K562 (cell line): ENCODE data around the gene LDLRAD3. TPM values are rescaled to one million over a fixed set of nuclear protein-coding genes. Genes with fewer than 3 reads are reported as not detected.

Experiments
- ATAC-seq: fragments of 200-7000 bp; cut with Tn5 transposase; 3 replicates; pipeline ENCODE4 v1.9.1; 2020; ENCODE audit warnings: moderate library complexity
- BruUV-seq: library from RNA; stranded (reverse); fragments of 400-500 nt; replicated peaks from 2 replicates; lab custom pipeline; 2021; lab: Mats Ljungman, UMichigan
- CTCF ChIA-PET: fragments of 300-600 bp; formaldehyde crosslinking; extraction: SDS; loops from one replicate; lab custom pipeline; 2021; ENCODE audit warnings: low intra/inter-chr PET ratio; lab: Yijun Ruan, JAX
- POLR2A ChIA-PET: fragments of 300-600, 350-650 bp; sonication (Branson Sonifier 250); formaldehyde crosslinking; extraction: SDS; loops from one replicate; lab custom pipeline; 2021; ENCODE audit warnings: antibody characterized with exemption, inconsistent platforms; lab: Yijun Ruan, JAX
- DNase-seq, 4 experiments: peaks; one replicate each; pipeline versions ENCODE4 v3.0.0 to v3.0.0-alpha.2; 2011 to 2018; ENCODE audit warnings: low spot score in 3 of 4, mixed read lengths in 3 of 4; ENCODE audit errors: extremely low read depth in 1 of 4
- FAIRE-seq: peaks from 2 replicates; lab custom pipeline; 2011; peaks lifted over from hg19 to GRCh38; lab: Jason Lieb, UNC
- H2AFZ ChIP-seq: 2 replicates; pipeline ENCODE4 v1.6.0; 2011; ENCODE audit warnings: low read depth, low read length, control low read depth, inconsistent platforms
- H3K27ac ChIP-seq: fragments of 200-600 bp; 3 replicates; pipeline ENCODE4 v1.8.0; 2011; ENCODE audit warnings: low read depth, mild to moderate bottlenecking, control low read depth, inconsistent platforms, low read length, moderate library complexity, mixed read lengths; ENCODE audit errors: extremely low read depth
- H3K27me3 ChIP-seq, 2 experiments: fragments of 300-600 bp in 1 of 2; 2 replicates in 1 of 2; 3 replicates in 1 of 2; pipeline versions ENCODE4 v1.6.0 to v1.8.0; 2011; ENCODE audit warnings: inconsistent platforms in 2 of 2, low read length in 2 of 2, mild to moderate bottlenecking in 1 of 2, mixed read lengths in 1 of 2, moderate library complexity in 1 of 2; ENCODE audit not compliant: control insufficient read depth in 2 of 2, insufficient read depth in 2 of 2
- H3K36me3 ChIP-seq: fragments of 300-600 bp; 3 replicates; pipeline ENCODE4 v1.8.0; 2011; ENCODE audit warnings: mild to moderate bottlenecking, low read length, inconsistent platforms; ENCODE audit not compliant: control insufficient read depth, insufficient read depth
- H3K4me1 ChIP-seq, 2 experiments: fragments of 200-600 bp in 1 of 2; replicated peaks in 1 of 2; 2 replicates in 1 of 2; 3 replicates in 1 of 2; pipeline versions ENCODE4 v1.5.1 to v1.8.0; 2011; ENCODE audit warnings: inconsistent platforms in 2 of 2, low read length in 2 of 2, mild to moderate bottlenecking in 1 of 2, mixed read lengths in 1 of 2, moderate library complexity in 1 of 2; ENCODE audit not compliant: control insufficient read depth in 2 of 2, insufficient read depth in 2 of 2
- H3K4me2 ChIP-seq: 2 replicates; pipeline ENCODE4 v1.6.1; 2011; ENCODE audit warnings: low read length, control low read depth, inconsistent platforms, mixed read lengths; ENCODE audit not compliant: insufficient read depth
- H3K4me3 ChIP-seq: fragments of 200-600 bp; sonication (generic), shearing (Covaris generic); 2 replicates; pipeline ENCODE4 v1.5.1; 2016; ENCODE audit warnings: control low read depth, inconsistent platforms
- H3K79me2 ChIP-seq: fragments of 200-600 bp; 3 replicates; pipeline ENCODE4 v1.8.0; 2011; ENCODE audit warnings: low read length, inconsistent platforms; ENCODE audit not compliant: control insufficient read depth, insufficient read depth
- H3K9ac ChIP-seq, 2 experiments: 2 replicates each; pipeline versions ENCODE4 v1.6.0 to v1.6.1; 2011; ENCODE audit warnings: low read depth in 2 of 2, low read length in 2 of 2, control low read depth in 1 of 2, inconsistent platforms in 1 of 2, mild to moderate bottlenecking in 1 of 2, mixed read lengths in 1 of 2; ENCODE audit not compliant: insufficient read depth in 1 of 2
- H3K9me1 ChIP-seq: one replicate; pipeline ENCODE4 v1.6.0; 2011; ENCODE audit warnings: inconsistent platforms, mild to moderate bottlenecking, low read length, moderate library complexity; ENCODE audit not compliant: control insufficient read depth, insufficient read depth
- H3K9me3 ChIP-seq: replicated peaks from 2 replicates; pipeline ENCODE4 v1.5.1; 2011; ENCODE audit warnings: low read depth, low read length, inconsistent platforms; ENCODE audit not compliant: control insufficient read depth, insufficient read depth
- H4K20me1 ChIP-seq: replicated peaks from 2 replicates; pipeline ENCODE4 v1.6.1; 2011; ENCODE audit warnings: low read length, inconsistent platforms, mixed read lengths; ENCODE audit not compliant: control insufficient read depth, insufficient read depth
- BACH1 ChIP-seq: fragments of 200-800 bp; sonication (Bioruptor generic); IDR thresholded peaks from 2 replicates; pipeline ENCODE4 v1.6.1; 2016; ENCODE audit warnings: missing genetic modification characterization, missing compliant biosample characterization
- C11orf30 ChIP-seq: fragments of 450-650 bp; IDR thresholded peaks from 2 replicates; pipeline ENCODE4 v1.6.1; 2016; ENCODE audit warnings: low read depth, mild to moderate bottlenecking
- ETV6 ChIP-seq, 3 experiments: fragments of 150-350 bp in 1 of 3; sonication (generic) in 1 of 3; formaldehyde crosslinking in 1 of 3; IDR thresholded peaks; 2 replicates each; pipeline versions ENCODE4 v1.6.1 to v1.8.0; 2014 to 2022; ENCODE audit warnings: borderline replicate concordance in 2 of 3, low read depth in 2 of 3, antibody characterized with exemption in 1 of 3, low read length in 1 of 3, mild to moderate bottlenecking in 1 of 3, missing genetic modification reagents in 1 of 3
- MAFG ChIP-seq: fragments of 450-650 bp; conservative IDR thresholded peaks from 2 replicates; pipeline ENCODE4 v1.6.1; 2016; ENCODE audit warnings: missing genetic modification characterization, missing compliant biosample characterization
- MAFK ChIP-seq: IDR thresholded peaks from 2 replicates; pipeline ENCODE4 v1.6.1; 2011; ENCODE audit warnings: low read length, improper control_type of control experiment
- MEF2D ChIP-seq: conservative IDR thresholded peaks from 2 replicates; pipeline ENCODE4 v1.6.1; 2016; ENCODE audit warnings: low read depth, missing genetic modification characterization, missing compliant biosample characterization
- PHF20 ChIP-seq: fragments of 450-650 bp; IDR thresholded peaks from 2 replicates; pipeline ENCODE4 v1.6.1; 2018; ENCODE audit not compliant: partially characterized antibody
- RBM39 ChIP-seq: fragments of 200-400 bp; formaldehyde crosslinking; optimal IDR thresholded peaks from 2 replicates; pipeline ENCODE3; 2018; ENCODE audit warnings: low read depth, low read length
- SNAPC5 ChIP-seq: fragments of 250-450 bp; sonication (Bioruptor Pico); IDR thresholded peaks from 2 replicates; pipeline ENCODE4 v1.8.0; 2021; ENCODE audit warnings: moderate library complexity, mild to moderate bottlenecking, inconsistent platforms
- ZNF316 ChIP-seq: fragments of 450-650 bp; IDR thresholded peaks from 2 replicates; pipeline ENCODE4 v1.6.1; 2016
- WGBS: fragments of 100-300 bp; shearing (Covaris generic); methylation state at CpG from one replicate; pipeline ENCODE4 v1.1.6; 2016; ENCODE audit warnings: low coverage, mixed read lengths; ENCODE audit not compliant: insufficient coverage; ENCODE audit errors: missing lambda C conversion rate; 5-methylcytosine and 5-hydroxymethylcytosine counted together
- in situ Hi-C: fragments of 300-500 bp; cut with MboI; formaldehyde crosslinking; loops from 4 replicates; pipeline ENCODE4 v1.15.0; 2018; ENCODE audit warnings: inconsistent platforms, mixed read lengths
- intact Hi-C: fragments of 100-400 bp; cut with micrococcal nuclease; formaldehyde crosslinking; loops from 2 replicates; pipeline ENCODE4 v1.14.2; 2022
- polyA plus RNA-seq, 8 experiments: library from polyadenylated mRNA; depleted of rRNA in 4 of 8; stranded (reverse) in 5 of 8; unstranded in 3 of 8; fragments of >200 nt; fragmentation: Nextera tagmentation in 2 of 8; fragmentation: Illumina TruSeq in 1 of 8; extraction: Ambion mirVana in 2 of 8; extraction: Trizol in 1 of 8; gene quantifications; 2 replicates each; pipeline versions ENCODE4 v1.2.1 to v1.2.3, GENCODE V29; 2011 to 2014; ENCODE audit warnings: inconsistent platforms in 1 of 8, missing spikeins in 1 of 8
- total RNA-seq, 7 experiments: library from RNA; depleted of rRNA in 6 of 7; stranded (reverse); fragments of >200 nt in 6 of 7; fragmentation: Illumina TruSeq in 2 of 7; extraction: Trizol in 2 of 7; gene quantifications; 2 replicates each; pipeline versions ENCODE4 v1.2.1 to v1.2.3, GENCODE V29; 2011 to 2021; ENCODE audit warnings: low replicate concordance in 1 of 7

The LDLRAD3 gene
- total and polyA plus RNA-seq, 9 of the 15 experiments (the other 6 are each of a cell fraction or from before 2014, with no cell fraction given): 0.73 to 7.2 (median 3.5) TPM

GRCh38 chr11:36214976-36215692 lies 271.3 kb downstream of the LDLRAD3 start:
- H3K27me3 ChIP-seq: peaks cover 3 to 27% of the 10 kb centered on the region in 2 experiments; a peak in 4 of 5 replicates
- CTCF ChIA-PET: no interaction called here
- H2AFZ ChIP-seq: no peak overlapping the region
- POLR2A ChIA-PET: interaction anchor here (0.8 to 1.7 kb wide), 2 partner anchors 10 to 13 kb away, joined by 3 to 11 read pairs; no protein-coding TSS in a partner anchor
- intact Hi-C loops: no loop called here
- H3K4me3 ChIP-seq: no peak overlapping the region
- H3K4me1 ChIP-seq: no peaks in the 10 kb centered on the region
- DNase-seq: no peak
- no peaks in the 10 kb centered on the region for H3K9me1 ChIP-seq
- ATAC-seq: no peak
- no peak overlapping the region for H3K4me2 ChIP-seq
- no peaks in the 10 kb centered on the region; the same call in 1 of the 2 replicates for H3K9me3 ChIP-seq
- FAIRE-seq: no peak
- WGBS: 2% methylated on average over 13 of the region's 13 CpGs
- H3K9ac ChIP-seq: no peak overlapping the region
- no peak overlapping the region for H3K27ac ChIP-seq
- H4K20me1 ChIP-seq: no peaks in the 10 kb centered on the region
- no peak for TF ChIP-seq RBM39
- TF ChIP-seq BACH1 (tag): no peak
- no peak for TF ChIP-seq ETV6 (IDR thresholded peaks at IDR 0.05; ENCODE audit: borderline replicate concordance in 1 of 2, low read depth in 2 of 2, low read length in 1 of 2)
- no peak for TF ChIP-seq ETV6 (CRISPR knock-in tag; IDR thresholded peaks at IDR 0.05; ENCODE audit: borderline replicate concordance)
- TF ChIP-seq PHF20: no peak
- in situ Hi-C loops: no loop called here
- H3K36me3 ChIP-seq: no peaks in the 10 kb centered on the region
- no TSS peak for BruUV-seq
- H3K79me2 ChIP-seq: no peaks in the 10 kb centered on the region

DNA sequence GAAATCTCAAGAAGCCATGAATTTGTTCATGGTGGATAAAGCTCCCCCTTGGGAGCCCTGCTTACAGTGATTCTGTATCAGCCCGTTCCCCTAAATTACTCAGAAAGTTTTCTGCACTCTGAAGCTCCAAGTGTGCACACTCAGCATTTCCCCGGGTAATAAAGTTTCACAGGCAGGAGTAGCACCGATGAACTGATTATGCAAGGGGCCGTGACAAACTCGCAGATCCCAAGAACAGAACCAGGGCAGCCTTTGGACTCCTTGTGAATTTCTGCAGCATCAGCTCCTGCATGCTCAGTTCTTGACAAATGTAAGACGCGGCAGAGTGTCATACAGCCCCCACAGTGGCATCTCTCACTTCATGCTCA lies 271.8 kb downstream of the LDLRAD3 start:
- H3K9ac ChIP-seq: no peak overlapping the region
- POLR2A ChIA-PET: interaction anchor here (0.8 to 1.7 kb wide), 2 partner anchors 9 to 13 kb away, joined by 3 to 11 read pairs; no protein-coding TSS in a partner anchor
- H4K20me1 ChIP-seq: no peaks in the 10 kb centered on the region
- in situ Hi-C loops (no loop called here), intact Hi-C loops (no loop called here)
- H3K9me1 ChIP-seq: no peaks in the 10 kb centered on the region
- DNase-seq (no peak), FAIRE-seq (no peak), ATAC-seq (no peak)
- H3K9me3 ChIP-seq: no peaks in the 10 kb centered on the region; the same call in 1 of the 2 replicates
- 9% methylated on average over 7 of the region's 7 CpGs for whole genome bisulfite sequencing
- H3K4me2 ChIP-seq: no peak overlapping the region
- no TSS peak for BruUV-seq
- H3K79me2 ChIP-seq: no peaks in the 10 kb centered on the region
- H3K4me3 ChIP-seq: no peak overlapping the region
- no peaks in the 10 kb centered on the region for H3K4me1 ChIP-seq
- CTCF ChIA-PET: no interaction called here
- peaks cover 0 to 27% of the 10 kb centered on the region in 2 experiments; a peak in 4 of 5 replicates for H3K27me3 ChIP-seq
- H3K27ac ChIP-seq: no peak overlapping the region
- no peak overlapping the region for H2AFZ ChIP-seq
- H3K36me3 ChIP-seq: no peaks in the 10 kb centered on the region
- TF ChIP-seq MAFG (tag) (peak; percentile 77), C11orf30 (peak; percentile 40; the same call in 1 of the 2 replicates), MAFK (0 out of 2 replicates have a peak, but pooled peaks have one; percentile 8), MEF2D (tag) (no peak), SNAPC5 (no peak), ZNF316 (peak; percentile 54)
